ENCODE measurements around the gene NRCAM. TPM values are rescaled to one million over a fixed set of nuclear protein-coding genes. Genes with fewer than 3 reads are reported as not detected.

NRCAM gene
- total and polyA plus RNA-seq, 5 donors from 2014 or later, result 0.27 TPM; not detected in 4

DNA sequence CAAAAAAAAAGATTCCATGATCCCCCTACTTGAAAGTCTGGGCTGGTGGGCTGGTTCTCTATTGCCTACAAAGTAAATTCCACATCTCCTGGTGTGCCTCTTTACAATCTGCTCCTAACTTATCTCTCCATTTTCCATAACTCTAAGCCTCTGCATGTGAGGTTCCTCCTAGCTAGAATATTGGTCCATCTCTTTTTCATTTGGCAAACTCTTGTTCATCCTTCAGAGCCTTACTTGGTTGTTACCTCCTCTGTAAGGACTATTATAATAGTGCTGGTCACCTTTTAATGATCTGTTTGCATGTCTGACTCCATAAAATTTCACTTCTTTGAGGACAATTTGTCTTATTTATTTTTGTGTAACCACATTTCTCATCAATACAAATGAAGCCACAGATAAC, 1.6 kb upstream of the NRCAM start:
- Mint-ChIP-seq H3K4me1 (peaks cover 0 to 18% (median 11%) of the 10 kb centered on the region in 4 donors), H3K9me3 (peaks cover 0 to 6% (median 0%) of the 10 kb centered on the region in 7 donors), H3K27me3 (peaks cover 49% of the 10 kb centered on the region), H3K4me3 (peak overlapping the region; percentile 6 to 72 (median 40)), H3K27ac (no peak overlapping the region), H3K36me3 (peaks cover 3% of the 10 kb centered on the region)
- peaks cover 10% of the 10 kb centered on the region for H3K4me1 ChIP-seq (ENCODE audit: control insufficient read depth, insufficient read depth, low read length, poor library complexity, severe bottlenecking)
- H3K27ac ChIP-seq (ENCODE audit: insufficient read depth, low read length, poor library complexity, severe bottlenecking), result no peak overlapping the region
- ATAC-seq (ENCODE audit: low read depth in 2 of 2) (no peak), DNase-seq (no peak)
- H3K27me3 ChIP-seq (ENCODE audit: control insufficient read depth, insufficient read depth, low read length), result peaks cover 35% of the 10 kb centered on the region
- no peaks in the 10 kb centered on the region for H3K36me3 ChIP-seq (ENCODE audit: control insufficient read depth, insufficient read depth, low read length)
- no peaks in the 10 kb centered on the region for H3K9me3 ChIP-seq (ENCODE audit: control insufficient read depth in 2 of 2, low read length in 2 of 2)
- H3K4me3 ChIP-seq (ENCODE audit: low read depth, low read length), result no peak overlapping the region

DNA sequence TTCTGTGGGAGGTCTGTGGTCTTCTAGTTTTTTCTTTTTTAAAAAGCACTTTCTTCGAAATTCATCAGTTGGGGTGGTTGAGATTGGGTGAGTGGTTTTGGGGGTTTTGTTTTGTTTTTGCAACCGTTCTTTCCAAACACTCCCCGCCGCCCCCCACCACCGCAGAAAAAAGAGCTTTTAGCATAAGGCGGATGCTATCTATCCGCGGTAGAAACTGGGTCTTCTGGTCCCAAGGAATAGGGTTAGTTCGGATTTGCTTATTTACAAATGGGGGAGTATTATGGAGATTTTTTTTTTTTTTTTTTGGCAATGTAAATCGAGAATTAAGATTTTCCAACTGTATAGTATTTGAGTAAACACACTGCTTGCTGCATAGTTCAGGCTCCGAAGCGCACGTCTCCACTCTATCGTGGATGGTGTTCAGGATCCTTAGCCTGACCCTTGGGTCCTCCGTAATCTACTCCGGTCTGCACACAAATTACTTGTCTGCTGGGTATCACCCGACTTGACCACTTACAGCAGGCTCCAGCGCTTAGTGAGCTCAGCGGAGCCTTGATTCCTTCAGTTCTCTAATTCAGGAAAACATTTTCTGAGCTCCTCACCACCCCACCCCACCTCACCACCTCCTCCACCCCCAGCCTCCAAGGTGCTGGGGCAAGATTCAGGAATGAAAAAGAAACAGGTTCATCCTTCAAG, 757 bp upstream of the NRCAM start:
- peaks cover 55% of the 10 kb centered on the region for H3K27me3 Mint-ChIP-seq
- no peak overlapping the region for H3K27ac Mint-ChIP-seq
- Histone ChIP-seq H3K4me1 (ENCODE audit: control insufficient read depth, insufficient read depth, low read length, poor library complexity, severe bottlenecking) (peaks cover 10% of the 10 kb centered on the region), H3K27me3 (ENCODE audit: control insufficient read depth, insufficient read depth, low read length) (peaks cover 36% of the 10 kb centered on the region), H3K36me3 (ENCODE audit: control insufficient read depth, insufficient read depth, low read length) (no peaks in the 10 kb centered on the region), H3K4me3 (ENCODE audit: low read depth, low read length) (no peak overlapping the region), H3K27ac (ENCODE audit: insufficient read depth, low read length, poor library complexity, severe bottlenecking) (no peak overlapping the region), H3K9me3 (ENCODE audit: control insufficient read depth in 2 of 2, low read length in 2 of 2) (no peaks in the 10 kb centered on the region)
- ATAC-seq (ENCODE audit: low read depth in 2 of 2) (no peak), DNase-seq (no peak)
- H3K4me1 Mint-ChIP-seq, result peaks cover 0 to 16% (median 10%) of the 10 kb centered on the region in 4 donors
- H3K9me3 Mint-ChIP-seq, result peaks cover 0 to 5% (median 0%) of the 10 kb centered on the region in 7 donors
- H3K36me3 Mint-ChIP-seq, result no peaks in the 10 kb centered on the region
- H3K4me3 Mint-ChIP-seq, result peak overlapping the region; percentile 6 to 75 (median 72)

GRCh38 chr7:108455551-108455997, 662 bp downstream of the NRCAM start:
- no peak for DNase-seq
- Histone ChIP-seq H3K4me3 (ENCODE audit: low read depth, low read length) (no peak overlapping the region), H3K36me3 (ENCODE audit: control insufficient read depth, insufficient read depth, low read length) (no peaks in the 10 kb centered on the region), H3K9me3 (ENCODE audit: control insufficient read depth in 2 of 2, low read length in 2 of 2) (no peaks in the 10 kb centered on the region), H3K27me3 (ENCODE audit: control insufficient read depth, insufficient read depth, low read length) (peaks cover 36% of the 10 kb centered on the region), H3K27ac (ENCODE audit: insufficient read depth, low read length, poor library complexity, severe bottlenecking) (no peak overlapping the region), H3K4me1 (ENCODE audit: control insufficient read depth, insufficient read depth, low read length, poor library complexity, severe bottlenecking) (peaks cover 10% of the 10 kb centered on the region)
- H3K36me3 Mint-ChIP-seq, result no peaks in the 10 kb centered on the region
- no peak overlapping the region for H3K27ac Mint-ChIP-seq
- H3K4me3 Mint-ChIP-seq, result peak overlapping the region in 1 of 4 donors; percentile 55
- H3K9me3 Mint-ChIP-seq, result peaks cover 0 to 3% (median 0%) of the 10 kb centered on the region in 7 donors
- ATAC-seq (ENCODE audit: low read depth in 2 of 2), result no peak
- peaks cover 61% of the 10 kb centered on the region for H3K27me3 Mint-ChIP-seq
- H3K4me1 Mint-ChIP-seq, result peaks cover 0 to 14% (median 10%) of the 10 kb centered on the region in 4 donors

- H3K27ac Mint-ChIP-seq, result no peak overlapping the region
- H3K36me3 Mint-ChIP-seq, result no peaks in the 10 kb centered on the region
- H3K27ac ChIP-seq (ENCODE audit: insufficient read depth, low read length, poor library complexity, severe bottlenecking), result no peak overlapping the region
- H3K4me1 Mint-ChIP-seq, result peaks cover 0 to 14% (median 10%) of the 10 kb centered on the region in 4 donors
- no peaks in the 10 kb centered on the region for H3K36me3 ChIP-seq (ENCODE audit: control insufficient read depth, insufficient read depth, low read length)
- H3K4me3 Mint-ChIP-seq, result peak overlapping the region in 3 of 4 donors; percentile 52 to 81 (median 80)
- no peak overlapping the region for H3K4me3 ChIP-seq (ENCODE audit: low read depth, low read length)
- peaks cover 0 to 3% (median 0%) of the 10 kb centered on the region in 7 donors for H3K9me3 Mint-ChIP-seq
- ATAC-seq (ENCODE audit: low read depth in 2 of 2), result peak in 1 of 2 donors; percentile 23
- H3K4me1 ChIP-seq (ENCODE audit: control insufficient read depth, insufficient read depth, low read length, poor library complexity, severe bottlenecking), result peaks cover 10% of the 10 kb centered on the region
- H3K27me3 Mint-ChIP-seq, result peaks cover 61% of the 10 kb centered on the region
- H3K9me3 ChIP-seq (ENCODE audit: control insufficient read depth in 2 of 2, low read length in 2 of 2), result no peaks in the 10 kb centered on the region
- no peak for DNase-seq
- peaks cover 35% of the 10 kb centered on the region for H3K27me3 ChIP-seq (ENCODE audit: control insufficient read depth, insufficient read depth, low read length)
Observed at GRCh38 chr7:108454674-108455550, 1.3 kb downstream of the NRCAM start.

DNA sequence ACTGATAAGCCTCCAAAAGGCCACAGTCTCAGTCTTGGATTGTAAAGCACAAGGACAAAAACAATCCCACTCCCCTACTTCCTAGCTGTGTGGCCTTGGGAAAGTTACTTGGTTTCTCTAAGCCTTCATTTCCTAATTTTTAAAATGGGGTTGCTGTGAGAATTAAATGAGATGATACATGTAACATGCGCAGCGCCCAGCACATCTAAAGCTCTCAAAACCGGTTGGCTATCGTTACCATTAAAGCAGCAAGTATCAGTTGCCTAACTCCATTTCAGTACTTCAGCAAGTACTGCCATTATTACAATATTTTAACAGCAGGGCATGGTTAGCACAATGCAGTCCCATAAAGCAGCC, 1.9 kb downstream of the NRCAM start:
- Histone ChIP-seq H3K36me3 (ENCODE audit: control insufficient read depth, insufficient read depth, low read length) (no peaks in the 10 kb centered on the region), H3K4me1 (ENCODE audit: control insufficient read depth, insufficient read depth, low read length, poor library complexity, severe bottlenecking) (peaks cover 10% of the 10 kb centered on the region), H3K4me3 (ENCODE audit: low read depth, low read length) (no peak overlapping the region), H3K27me3 (ENCODE audit: control insufficient read depth, insufficient read depth, low read length) (peaks cover 32% of the 10 kb centered on the region), H3K27ac (ENCODE audit: insufficient read depth, low read length, poor library complexity, severe bottlenecking) (no peak overlapping the region), H3K9me3 (ENCODE audit: control insufficient read depth in 2 of 2, low read length in 2 of 2) (no peaks in the 10 kb centered on the region)
- Mint-ChIP-seq H3K4me1 (peaks cover 0 to 14% (median 10%) of the 10 kb centered on the region in 4 donors), H3K27me3 (peaks cover 60% of the 10 kb centered on the region), H3K36me3 (no peaks in the 10 kb centered on the region), H3K4me3 (peak overlapping the region in 3 of 4 donors; percentile 52 to 81 (median 80)), H3K27ac (no peak overlapping the region), H3K9me3 (peaks cover 0 to 3% (median 0%) of the 10 kb centered on the region in 7 donors)
- no peak for ATAC-seq (ENCODE audit: low read depth in 2 of 2)
- no peak for DNase-seq

- peaks cover 0 to 14% (median 10%) of the 10 kb centered on the region in 4 donors for H3K4me1 Mint-ChIP-seq
- no peak overlapping the region for H3K4me3 Mint-ChIP-seq
- no peak overlapping the region for H3K27ac Mint-ChIP-seq
- ATAC-seq (ENCODE audit: low read depth in 2 of 2) (no peak), DNase-seq (no peak)
- H3K27me3 Mint-ChIP-seq, result peaks cover 54% of the 10 kb centered on the region
- no peak overlapping the region for H3K27ac ChIP-seq (ENCODE audit: insufficient read depth, low read length, poor library complexity, severe bottlenecking)
- H3K36me3 ChIP-seq (ENCODE audit: control insufficient read depth, insufficient read depth, low read length), result no peaks in the 10 kb centered on the region
- H3K9me3 ChIP-seq (ENCODE audit: control insufficient read depth in 2 of 2, low read length in 2 of 2), result no peaks in the 10 kb centered on the region
- H3K4me1 ChIP-seq (ENCODE audit: control insufficient read depth, insufficient read depth, low read length, poor library complexity, severe bottlenecking), result peaks cover 10% of the 10 kb centered on the region
- peaks cover 27% of the 10 kb centered on the region for H3K27me3 ChIP-seq (ENCODE audit: control insufficient read depth, insufficient read depth, low read length)
- no peak overlapping the region for H3K4me3 ChIP-seq (ENCODE audit: low read depth, low read length)
- peaks cover 0 to 3% (median 0%) of the 10 kb centered on the region in 7 donors for H3K9me3 Mint-ChIP-seq
- H3K36me3 Mint-ChIP-seq, result no peaks in the 10 kb centered on the region
Observed at GRCh38 chr7:108453320-108453719, 2.9 kb downstream of the NRCAM start.

DNA sequence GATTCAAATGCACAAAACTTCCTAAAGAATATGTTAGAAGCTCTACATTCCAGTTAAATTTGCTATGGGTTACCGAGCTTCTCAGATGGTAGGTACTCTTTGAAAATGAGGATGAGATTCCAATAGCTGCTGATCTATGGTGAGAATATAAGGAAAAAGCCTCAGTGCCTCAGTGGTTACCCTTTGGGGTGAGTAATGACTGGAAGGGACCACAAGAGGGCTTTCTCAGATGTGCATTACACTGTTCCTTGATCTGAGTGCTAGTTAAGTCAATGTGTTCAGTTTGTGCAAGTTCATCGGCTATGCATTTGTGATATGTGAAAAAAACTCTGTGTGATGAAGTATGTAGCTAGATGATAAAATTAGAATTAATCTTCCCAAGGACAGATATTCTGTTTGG, 3.5 kb downstream of the NRCAM start:
- H3K27me3 ChIP-seq (ENCODE audit: control insufficient read depth, insufficient read depth, low read length), result peaks cover 22% of the 10 kb centered on the region
- no peak overlapping the region for H3K4me3 ChIP-seq (ENCODE audit: low read depth, low read length)
- no peak overlapping the region for H3K4me3 Mint-ChIP-seq
- H3K27me3 Mint-ChIP-seq, result peaks cover 48% of the 10 kb centered on the region
- H3K36me3 ChIP-seq (ENCODE audit: control insufficient read depth, insufficient read depth, low read length), result no peaks in the 10 kb centered on the region
- no peak overlapping the region for H3K27ac ChIP-seq (ENCODE audit: insufficient read depth, low read length, poor library complexity, severe bottlenecking)
- peaks cover 0 to 12% (median 8%) of the 10 kb centered on the region in 4 donors for H3K4me1 Mint-ChIP-seq
- no peaks in the 10 kb centered on the region for H3K36me3 Mint-ChIP-seq
- peak in 1 of 2 donors; percentile 51 for ATAC-seq (ENCODE audit: low read depth in 2 of 2)
- H3K4me1 ChIP-seq (ENCODE audit: control insufficient read depth, insufficient read depth, low read length, poor library complexity, severe bottlenecking), result peaks cover 10% of the 10 kb centered on the region
- H3K9me3 ChIP-seq (ENCODE audit: control insufficient read depth in 2 of 2, low read length in 2 of 2), result no peaks in the 10 kb centered on the region
- no peak overlapping the region for H3K27ac Mint-ChIP-seq
- peaks cover 0 to 3% (median 0%) of the 10 kb centered on the region in 7 donors for H3K9me3 Mint-ChIP-seq
- DNase-seq, result peak in 1 of 3 donors; percentile 27
